Measurements from ENCODE around the gene BTNL3.
"Not testable (repeated sequence)": the region's sequence is repeated elsewhere in the genome, so short reads cannot be mapped to it uniquely, and the experiment has no call there.

Gene BTNL3

DNA sequence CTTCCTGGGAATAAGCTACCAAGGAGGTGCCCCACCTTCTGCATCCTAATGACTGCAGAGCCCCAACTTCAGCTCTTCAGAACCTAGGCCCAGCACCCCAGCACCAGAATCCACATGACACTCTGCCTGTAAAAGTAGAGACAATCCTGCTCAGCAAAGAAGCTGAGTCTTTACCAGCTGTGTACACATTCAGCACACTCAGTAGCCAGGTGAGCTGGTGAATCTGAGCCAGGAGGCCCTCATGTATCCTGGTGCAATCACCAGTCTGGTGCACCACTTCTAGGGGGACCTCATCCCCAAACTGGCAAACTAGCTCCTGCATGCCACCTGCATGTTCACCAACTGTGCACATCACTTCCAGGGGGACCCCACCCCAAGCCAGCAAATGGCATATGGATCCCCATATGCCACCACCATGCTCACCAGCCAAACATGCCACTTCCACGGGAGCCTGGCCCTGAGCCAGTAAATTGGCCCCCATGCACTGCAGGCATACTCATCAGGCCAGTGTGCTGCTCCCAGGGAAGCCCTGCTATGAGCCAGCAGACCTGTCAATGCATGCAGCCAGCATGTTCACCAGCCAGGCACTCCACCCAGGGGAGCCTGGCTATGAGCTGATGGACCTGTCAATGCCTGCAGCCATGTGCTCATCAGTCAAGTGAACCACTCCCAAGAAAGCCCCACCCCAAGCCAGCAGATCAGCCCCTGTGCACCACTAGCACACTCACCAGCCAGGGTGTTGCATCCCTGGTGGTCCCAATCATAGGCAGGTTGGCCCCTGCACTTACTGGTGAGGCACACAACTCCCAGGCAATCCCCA is 35.8 kb downstream of the BTNL3 start:
- no peak for DNase-seq (ENCODE audit: low spot score)

DNA sequence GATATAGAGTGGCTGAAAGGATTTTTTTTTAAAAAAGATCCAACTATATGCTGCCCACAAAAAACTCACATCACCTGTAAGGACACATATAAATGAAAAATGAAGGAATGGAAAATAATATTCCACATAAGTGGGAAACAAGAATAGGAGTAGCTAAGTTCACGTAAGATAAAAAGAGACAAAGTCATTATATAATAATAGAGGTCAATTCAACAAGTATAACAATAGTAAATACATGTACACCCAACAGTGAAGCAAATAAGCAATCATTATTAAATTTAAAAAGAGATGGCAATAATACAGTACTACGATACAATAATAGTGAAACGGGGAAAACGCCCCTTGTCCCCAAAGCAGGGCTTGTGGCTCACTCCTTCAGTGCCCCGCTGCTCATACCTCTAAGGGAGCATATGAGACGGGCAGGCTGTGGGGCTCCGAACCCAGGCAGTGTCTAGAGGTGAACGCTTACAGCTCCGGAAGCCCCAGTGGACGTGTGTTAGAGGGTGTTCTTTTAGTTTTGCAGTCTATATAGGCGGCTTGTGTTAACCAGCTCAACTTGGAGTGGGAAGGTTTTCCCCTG is 38.9 kb downstream of the BTNL3 start:
- DNase-seq (ENCODE audit: low spot score) = no peak

DNA sequence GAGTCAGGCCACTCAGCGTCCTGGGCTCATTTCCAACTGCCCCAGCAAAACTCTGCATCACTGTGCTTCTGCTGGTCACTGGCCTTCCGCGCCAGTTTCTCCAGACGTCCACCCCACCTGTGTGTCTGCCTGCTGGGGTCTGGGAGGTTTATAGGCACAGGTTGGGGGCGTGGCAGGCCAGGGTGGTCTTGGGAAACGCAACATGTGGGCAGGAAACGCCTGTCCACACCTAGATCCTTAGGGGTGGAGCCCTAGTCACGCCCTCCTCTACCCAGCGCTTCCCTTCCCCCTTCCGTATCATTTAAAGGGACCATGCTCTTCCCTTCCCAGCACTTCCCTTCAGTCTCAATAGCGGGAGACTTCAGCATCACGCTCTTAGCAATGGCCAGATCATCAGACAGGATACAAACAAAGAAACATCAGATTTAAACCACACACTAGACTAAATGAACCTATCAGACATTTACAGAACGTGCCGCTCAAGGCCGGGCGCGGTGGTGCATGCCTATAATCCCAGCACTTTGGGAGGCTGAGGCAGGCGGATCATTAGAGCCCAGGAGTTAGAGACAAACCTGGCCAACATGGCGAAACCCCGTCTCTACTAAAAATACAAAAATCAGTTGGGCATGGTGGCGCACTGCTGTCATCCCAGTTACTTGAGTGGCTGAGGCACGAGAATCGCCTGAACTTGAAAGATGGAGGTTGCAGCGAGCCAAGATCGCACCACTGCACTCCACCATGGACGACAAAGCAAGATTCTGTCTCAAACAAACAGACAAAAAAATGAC is 39.6 kb downstream of the BTNL3 start:
- no peak for DNase-seq (ENCODE audit: low spot score)

DNA sequence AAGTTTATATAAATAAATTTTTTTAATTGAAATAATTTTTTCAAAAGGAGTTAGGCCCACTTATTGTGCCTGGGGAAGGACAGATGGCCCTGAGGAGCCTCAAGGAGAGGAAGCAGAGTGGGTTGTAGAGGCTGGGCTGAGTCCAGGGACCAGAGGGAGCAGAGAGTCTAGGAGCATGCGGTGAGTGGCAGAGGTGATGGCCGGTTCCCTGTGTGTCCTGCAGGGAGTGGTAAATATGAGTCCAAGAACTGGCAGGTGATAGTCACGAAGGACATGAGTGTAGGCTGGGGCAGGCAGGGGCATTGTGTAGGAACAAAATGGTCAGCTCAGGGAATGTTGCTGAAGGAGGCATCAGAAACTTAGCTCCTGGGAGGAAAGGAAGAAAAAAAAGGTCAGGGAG is 43.1 kb downstream of the BTNL3 start:
- no peak for DNase-seq (ENCODE audit: low spot score)

DNA sequence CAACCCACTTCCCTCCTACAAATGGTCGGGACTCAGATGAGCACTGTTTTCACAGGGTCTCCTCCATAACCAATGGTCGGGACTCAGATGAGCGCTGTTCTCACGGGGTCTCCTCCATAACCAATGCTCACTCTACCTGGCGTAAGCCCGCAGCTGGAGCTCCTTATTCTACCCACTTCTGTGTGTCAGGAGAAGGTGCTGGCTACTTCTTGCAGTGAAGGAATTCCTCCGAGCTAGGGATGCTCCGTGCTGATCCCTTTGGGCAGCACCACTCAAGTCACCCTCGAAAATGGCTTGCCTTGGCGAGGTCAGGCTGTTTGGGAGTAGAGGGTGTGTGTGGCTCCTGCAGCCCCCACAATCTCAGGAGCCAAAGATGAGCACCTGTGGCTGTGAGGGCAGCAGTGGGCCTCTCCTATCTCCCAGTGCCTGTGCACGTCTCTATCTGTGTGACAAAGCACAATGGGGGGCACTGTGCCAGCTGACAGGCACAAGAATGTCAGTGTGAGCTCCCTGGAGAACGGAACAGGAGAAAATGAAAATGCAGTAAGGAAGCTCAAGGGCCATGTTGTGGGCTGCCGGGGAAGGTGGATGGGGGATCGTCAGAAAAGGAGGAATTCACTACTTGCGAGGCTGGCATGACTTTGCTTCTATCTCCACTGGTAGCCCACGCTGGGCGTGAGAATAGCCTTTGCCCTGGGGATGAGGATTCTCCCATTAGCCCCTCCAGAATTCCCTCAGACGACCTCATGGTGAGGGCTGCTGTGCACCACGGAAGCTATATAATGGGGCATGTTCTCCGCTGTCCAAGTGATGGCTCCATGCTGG is 47.6 kb downstream of the BTNL3 start:
- DNase-seq (ENCODE audit: low spot score) = no peak

DNA sequence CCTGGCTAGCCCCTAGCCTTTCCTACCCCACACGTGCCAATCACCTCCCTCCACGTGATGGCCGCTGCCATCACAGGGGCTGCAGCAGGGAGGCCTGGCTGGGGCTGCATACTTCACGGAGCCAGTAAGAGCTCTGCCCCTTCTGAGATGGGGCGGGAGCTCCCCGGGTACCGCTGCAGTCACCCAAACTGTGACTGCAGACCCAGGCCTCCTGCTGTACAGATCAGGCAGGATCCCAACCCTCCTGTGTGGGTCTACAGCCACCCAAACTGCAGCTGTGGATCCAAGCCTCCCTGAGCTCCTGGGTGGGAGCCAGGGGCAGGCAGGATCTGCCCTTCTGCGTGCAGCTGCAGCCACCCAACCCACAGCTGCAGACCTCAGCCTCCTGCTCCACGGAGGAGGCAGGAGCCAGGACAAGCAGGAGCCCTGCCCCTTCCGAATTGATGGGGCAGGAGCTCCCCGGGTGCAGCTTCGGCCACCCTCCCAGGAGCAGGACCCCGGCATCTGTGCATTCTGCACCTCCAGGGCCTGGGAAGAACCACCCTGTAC is 48.2 kb downstream of the BTNL3 start:
- DNase-seq (ENCODE audit: low spot score) = no peak

DNA sequence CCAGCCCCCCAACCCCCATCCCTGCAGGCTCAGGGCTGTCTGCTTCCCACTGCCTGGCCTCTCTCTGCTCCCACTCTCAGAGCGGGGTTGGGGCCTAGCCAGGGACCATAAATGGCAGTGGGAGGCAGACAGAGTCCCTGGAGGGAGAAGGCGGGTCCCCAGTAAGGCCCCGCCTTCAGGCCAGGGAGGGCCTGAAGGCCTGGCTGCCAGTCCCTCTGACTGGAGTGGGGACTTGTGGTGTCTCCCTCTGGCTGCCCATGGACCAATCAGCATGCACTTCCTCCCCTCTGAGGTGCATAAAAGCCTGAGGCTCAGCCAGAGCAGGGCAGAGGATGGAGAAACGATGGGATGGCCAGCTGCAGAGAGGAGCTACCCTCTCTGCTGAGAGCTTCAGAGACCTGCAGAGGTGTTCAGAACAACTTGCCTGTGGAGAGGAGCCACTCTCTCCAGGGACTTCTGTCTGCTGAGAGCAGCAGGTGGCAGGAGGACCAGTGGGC is 48.8 kb downstream of the BTNL3 start:
- DNase-seq (ENCODE audit: low spot score) = no peak

DNA sequence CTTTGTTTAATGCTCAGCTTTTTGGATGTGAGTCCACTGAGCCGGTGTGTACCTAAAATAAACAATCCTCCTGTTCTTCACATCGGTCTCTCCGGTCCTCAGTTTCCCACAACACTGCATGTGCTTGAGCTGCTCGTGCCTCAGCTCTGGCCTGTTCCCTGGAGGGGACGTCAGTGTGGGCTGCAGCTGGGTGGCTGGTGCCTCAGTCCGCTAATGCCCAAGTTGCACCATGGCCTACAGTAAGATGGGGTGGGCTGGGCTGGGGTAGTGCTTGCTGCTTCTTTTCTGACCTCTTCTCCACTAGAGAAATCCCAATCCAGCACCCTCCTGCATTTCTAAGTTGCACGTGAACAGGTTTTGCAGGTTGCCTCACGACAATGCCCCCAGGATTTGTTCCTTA is 50.8 kb downstream of the BTNL3 start:
- no peak for DNase-seq (ENCODE audit: low spot score)

DNA sequence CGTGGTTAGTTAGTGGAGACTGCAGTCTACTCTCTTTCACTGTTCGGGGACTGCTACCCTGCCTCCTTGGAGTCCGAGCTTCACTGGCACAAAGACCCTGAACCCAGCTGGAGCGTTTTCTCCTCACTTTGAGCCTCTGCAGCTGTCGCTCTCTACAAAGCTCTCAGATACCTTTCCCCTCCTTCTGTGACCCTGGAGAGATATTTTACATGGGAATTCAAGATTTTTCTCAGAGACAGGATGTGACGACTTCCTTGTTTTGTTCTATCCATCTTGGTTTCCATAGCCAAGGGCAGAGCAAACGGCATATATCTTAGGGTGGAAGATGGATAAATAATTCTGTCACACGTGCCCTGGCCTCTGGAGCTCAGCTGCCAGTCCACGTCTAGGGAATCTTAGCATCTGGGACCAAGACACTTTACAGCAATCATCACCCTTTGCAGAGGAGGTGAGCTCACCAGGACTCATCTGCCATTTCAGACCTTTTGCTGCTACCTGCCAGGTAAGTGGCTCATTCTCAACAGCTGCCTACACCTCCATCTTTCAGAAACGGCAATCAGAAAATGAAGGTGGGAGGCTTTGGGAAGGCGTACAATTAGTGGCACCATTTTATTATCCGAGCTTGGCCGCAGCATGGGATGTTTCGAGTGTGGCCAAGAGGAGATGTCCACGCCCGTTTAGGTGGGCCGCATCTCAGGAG is 51.4 kb downstream of the BTNL3 start, which contains the start of gene BTNL9:
TSS of gene BTNL9 (plus strand) at position 336 of the 700 bp plus-strand sequence. CDS start 5,224 bp downstream, outside the sequence.
- DNase-seq (ENCODE audit: low spot score) = no peak

DNA sequence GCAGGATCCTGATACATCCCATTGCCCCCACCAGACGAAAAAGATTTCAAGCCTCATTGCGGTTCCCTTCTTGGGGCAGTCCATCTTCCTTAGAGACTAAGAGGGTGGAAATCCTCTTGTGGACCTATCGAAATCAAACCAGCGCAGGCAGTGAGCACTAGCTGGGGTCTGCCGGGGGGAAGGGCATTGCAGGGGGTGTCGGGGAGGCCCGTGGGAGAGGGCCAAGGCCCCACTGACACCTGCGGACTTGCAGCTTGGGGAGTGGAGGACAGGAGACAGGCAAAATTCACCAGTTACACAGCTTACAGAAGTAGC is 51.9 kb downstream of the BTNL3 start:
- no peak for DNase-seq (ENCODE audit: low spot score)

DNA sequence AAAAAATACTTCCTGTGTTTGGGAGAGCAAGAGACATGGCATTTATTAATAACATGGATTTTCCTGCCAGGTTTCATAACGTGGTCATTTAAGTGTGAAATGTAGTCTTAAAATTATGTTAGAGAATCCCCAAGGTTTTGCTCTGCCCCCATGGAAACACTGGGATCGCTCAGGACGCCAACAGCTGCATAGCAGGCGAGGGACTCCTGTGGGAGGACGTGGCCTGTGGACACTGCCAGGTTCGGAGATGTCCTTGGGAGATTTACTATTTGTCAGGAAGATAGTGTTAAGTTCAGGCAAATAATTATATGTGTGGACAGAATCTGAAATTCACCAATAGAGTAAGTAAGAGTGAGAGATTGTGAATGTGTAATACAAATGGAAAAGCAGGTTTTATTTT is 52.4 kb downstream of the BTNL3 start:
- no peak for DNase-seq (ENCODE audit: low spot score)

DNA sequence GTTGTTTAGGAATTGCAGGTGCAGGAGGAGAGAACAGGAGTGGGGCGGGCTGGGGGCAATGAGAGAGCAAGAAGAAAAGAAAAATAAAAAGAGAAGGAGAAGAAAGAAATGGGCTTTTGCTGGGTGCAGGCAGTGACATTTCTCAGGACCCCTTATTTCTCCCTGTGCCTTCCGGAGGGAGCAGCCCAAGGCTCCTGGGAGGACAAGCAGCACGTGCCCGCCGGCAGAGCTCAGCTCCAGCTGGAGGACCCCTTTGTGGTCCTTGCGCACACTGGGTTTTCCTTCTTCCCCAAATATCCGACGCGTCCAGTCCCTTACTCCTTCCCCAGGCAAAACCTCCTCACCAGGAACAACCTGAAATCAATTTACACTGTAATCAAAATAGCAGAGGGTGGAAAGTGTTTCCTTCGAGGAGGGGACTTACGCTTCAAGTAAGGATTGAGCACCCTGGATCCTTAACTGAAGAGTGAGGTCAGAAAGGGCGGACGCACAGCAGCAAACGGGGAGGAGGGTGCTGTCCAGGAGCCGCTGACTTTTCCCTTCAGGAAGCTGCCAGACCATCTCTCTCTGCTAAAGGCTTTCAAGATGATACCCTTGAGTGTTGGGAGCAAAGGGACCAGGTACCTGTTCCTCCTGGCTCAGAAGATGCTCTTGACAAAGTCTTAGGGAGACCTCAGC is 53.5 kb downstream of the BTNL3 start:
- DNase-seq (ENCODE audit: low spot score) = no peak

DNA sequence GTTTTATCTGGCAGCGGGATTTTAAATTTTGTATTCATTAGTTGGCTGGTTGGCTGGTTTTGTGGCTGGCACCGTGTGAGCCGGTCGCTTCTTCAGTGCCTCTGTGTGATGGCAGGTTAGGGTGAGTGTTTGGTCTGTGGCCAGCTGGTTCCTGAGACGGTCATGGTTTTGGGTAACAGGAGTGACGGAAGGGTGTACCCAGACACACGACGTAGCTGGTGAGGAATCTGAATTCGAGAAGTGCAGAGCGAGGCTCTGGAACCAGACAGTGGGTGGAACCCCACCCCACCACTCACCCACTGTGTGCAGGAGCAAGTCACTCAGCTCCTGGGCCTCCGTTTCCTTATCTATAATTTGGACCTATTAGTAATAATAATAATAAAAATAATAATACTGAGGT is 54.1 kb downstream of the BTNL3 start:
- no peak for DNase-seq (ENCODE audit: low spot score)

DNA sequence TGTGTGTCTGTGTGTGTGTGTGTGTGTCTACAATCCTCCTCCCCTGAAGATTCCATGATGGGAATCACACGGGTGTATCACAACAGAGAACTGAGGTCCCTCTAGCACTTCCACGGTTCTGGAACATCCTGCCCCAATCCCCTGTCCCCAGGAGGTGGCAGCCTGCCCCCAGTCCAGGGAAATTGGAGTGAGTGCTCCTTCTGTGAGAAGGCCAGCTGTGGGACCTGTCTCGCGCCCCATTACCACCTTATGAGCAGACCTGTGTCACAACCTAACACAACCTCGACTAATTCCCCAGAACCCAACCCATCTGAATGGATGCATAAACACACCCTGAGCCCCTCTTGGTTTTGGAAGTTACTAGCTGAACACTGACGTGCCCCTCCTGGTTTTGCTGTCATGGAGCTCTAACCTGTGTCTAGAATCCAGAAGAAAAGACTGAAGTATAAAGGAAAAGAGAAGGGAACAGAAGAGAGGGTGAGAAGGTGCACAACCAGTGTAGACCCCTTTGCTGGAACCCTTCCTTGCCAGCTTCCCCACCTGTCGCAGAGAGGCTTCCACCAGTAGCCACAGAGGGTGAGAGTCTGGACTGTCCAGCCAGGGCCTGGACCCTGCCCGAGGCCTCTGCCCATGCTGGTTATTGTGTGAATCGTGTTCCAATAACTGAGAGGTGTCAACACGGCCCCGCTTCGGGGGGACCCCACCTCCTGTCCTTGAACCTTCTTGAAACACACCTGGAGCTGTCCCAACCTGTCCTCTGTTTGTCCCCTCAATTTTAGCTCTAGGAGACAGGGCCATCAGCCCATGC is 54.8 kb downstream of the BTNL3 start:
- DNase-seq (ENCODE audit: low spot score) = no peak

DNA sequence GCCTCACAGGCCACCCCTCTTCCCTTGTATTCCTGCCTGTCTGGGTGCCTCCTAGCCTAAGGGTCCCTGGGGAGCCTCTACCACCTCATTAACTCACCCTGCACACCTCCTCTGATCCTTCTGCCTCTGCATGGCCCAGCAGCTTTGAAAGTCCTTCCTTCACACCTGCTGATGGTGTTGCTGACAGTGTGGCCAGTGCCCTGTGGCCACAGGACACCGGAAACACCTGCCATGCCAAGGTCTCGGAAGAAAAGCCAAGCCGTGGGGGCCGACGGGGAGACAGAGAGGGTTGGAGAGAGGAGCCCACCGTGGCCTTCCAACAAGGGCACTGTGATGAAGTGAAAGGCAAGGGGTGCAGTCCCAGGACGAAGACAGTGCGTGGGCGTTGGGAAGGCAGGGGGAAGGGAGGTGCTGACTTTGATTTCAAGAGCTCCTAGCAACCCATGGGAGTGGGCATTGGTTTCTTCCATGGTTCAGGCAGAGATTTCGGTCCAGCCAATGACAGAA is 55.5 kb downstream of the BTNL3 start:
- DNase-seq (ENCODE audit: low spot score) = no peak

DNA sequence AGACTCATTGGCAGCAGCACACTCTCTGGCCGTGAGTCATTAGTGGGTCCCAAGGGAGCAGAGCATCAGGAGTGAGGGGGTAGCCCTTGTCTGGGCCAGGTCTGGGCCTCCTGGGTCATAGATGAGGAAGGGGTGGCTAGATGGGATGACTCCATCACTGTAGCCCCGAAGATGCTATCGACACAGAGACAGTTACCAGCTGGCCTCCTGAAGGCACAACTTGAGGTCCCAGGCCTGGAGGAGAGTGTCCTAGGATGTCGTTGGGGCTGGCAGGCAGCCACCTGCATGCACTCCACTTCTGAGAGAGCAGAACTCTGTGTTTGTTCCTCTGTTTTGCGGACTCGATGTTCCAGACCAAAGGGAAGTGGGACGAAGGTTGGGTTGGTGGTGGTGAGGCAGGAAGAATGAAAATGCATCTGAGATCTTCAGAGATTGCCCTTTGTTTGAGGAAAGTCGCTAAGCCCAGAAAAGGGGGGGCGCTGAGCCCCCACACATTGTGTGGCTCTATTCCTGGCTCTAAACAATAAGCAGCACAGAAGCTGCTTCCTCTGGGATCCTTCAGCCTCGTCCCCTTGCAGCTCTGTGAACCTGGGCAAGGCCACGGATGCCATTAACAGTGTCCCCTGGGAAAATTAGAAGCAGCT is 56.1 kb downstream of the BTNL3 start:
- DNase-seq (ENCODE audit: low spot score) = no peak

DNA sequence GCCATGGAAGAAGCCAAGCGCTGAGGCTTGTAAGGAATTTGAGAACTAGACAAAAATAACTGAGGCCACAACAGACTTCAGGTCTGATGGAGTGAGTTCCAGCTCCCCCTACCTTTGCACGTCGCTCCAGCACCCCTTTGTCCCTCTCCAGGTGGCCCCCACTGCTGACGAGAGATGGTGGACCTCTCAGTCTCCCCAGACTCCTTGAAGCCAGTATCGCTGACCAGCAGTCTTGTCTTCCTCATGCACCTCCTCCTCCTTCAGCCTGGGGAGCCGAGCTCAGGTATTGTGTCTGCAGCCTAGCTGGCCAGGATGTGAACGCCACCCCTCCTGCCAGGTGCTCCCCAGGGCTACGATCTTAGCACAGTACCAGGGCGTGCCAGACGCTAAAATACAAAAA is 56.7 kb downstream of the BTNL3 start:
- DNase-seq (ENCODE audit: low spot score) = no peak

DNA sequence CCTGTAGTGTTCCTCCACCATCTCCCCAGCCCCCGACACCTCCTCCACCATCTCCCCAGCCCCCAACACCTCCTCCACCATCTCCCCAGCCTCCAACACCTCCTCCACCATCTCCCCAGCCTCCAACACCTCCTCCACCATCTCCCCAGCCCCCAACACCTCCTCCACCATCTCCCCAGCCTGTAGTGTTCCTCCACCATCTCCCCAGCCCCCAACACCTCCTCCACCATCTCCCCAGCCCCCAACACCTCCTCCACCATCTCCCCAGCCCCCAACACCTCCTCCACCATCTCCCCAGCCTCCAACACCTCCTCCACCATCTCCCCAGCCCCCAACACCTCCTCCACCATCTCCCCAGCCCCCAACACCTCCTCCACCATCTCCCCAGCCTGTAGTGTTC is 57.2 kb downstream of the BTNL3 start:
- DNase-seq (ENCODE audit: low spot score) = not testable (repeated sequence)

DNA sequence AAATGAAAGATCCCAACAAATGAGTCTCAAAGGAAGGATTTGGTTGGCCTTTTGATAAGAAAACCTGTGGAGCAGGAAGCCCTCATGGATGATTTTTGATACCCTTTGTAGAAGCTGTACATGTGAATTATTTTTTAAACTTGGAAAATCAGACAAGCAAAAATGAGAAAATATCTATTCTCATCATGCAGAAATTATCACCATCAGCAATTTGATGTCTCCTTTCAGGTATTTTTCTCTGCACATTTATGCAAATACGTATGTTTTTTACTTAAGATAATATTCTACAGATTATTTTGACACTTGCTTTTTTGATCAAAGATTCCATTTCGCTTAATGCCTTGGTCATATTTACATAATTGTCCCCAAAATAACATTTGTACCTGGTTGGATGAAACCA is 58.6 kb downstream of the BTNL3 start:
- no peak for DNase-seq (ENCODE audit: low spot score)
